Ovary (tissue), 3 donors: ENCODE measurements around the gene POLR2I.

Experiments
- EP300 ChIP-seq: sonication (generic); formaldehyde crosslinking; IDR thresholded peaks from one replicate; pipeline ENCODE4 v1.6.1; 2017; ENCODE audit warnings: antibody characterized with exemption
- POLR2A ChIP-seq: fragments of 450-650 bp; IDR thresholded peaks from one replicate; pipeline ENCODE4 v1.6.1; 2017; ENCODE audit warnings: antibody characterized with exemption, mild to moderate bottlenecking, moderate library complexity
- TF ChIP-seq, protein P1 (sequence below), 3 donors: fragments of 450-650 bp in 2 of 3; fragments of 200-600 bp in 1 of 3; IDR thresholded peaks; one replicate each; pipeline versions ENCODE4 v1.5.1 to v1.8.0; 2016 to 2022; ENCODE audit warnings: antibody characterized with exemption in 3 of 3, mild to moderate bottlenecking in 1 of 3
- donor health status: DM: no; HTN: no; CAD: no.

DNA sequence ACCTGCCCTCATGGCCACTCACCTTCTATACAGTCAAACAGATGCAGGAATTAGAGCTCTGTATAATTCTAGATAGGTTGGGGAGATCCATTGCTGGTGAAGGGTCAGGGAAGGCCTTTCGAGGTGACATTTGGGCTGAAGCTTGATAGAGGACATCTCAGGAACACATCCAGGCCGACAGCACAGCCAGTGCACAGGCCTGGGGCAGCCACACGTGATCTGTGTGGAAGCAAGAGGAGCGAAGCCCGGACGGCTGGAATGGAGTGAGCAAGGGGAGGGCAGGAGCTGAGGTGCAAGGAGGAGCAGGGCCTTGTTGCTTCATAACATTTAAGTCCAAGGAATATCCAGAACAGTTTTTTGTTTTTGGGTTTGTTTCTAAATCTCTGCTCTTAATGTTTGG lies 8.2 kb downstream of the POLR2I start:
- TF ChIP-seq, protein P1, sequence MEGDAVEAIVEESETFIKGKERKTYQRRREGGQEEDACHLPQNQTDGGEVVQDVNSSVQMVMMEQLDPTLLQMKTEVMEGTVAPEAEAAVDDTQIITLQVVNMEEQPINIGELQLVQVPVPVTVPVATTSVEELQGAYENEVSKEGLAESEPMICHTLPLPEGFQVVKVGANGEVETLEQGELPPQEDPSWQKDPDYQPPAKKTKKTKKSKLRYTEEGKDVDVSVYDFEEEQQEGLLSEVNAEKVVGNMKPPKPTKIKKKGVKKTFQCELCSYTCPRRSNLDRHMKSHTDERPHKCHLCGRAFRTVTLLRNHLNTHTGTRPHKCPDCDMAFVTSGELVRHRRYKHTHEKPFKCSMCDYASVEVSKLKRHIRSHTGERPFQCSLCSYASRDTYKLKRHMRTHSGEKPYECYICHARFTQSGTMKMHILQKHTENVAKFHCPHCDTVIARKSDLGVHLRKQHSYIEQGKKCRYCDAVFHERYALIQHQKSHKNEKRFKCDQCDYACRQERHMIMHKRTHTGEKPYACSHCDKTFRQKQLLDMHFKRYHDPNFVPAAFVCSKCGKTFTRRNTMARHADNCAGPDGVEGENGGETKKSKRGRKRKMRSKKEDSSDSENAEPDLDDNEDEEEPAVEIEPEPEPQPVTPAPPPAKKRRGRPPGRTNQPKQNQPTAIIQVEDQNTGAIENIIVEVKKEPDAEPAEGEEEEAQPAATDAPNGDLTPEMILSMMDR (IDR thresholded peaks at IDR 0.05): no peak
- TF ChIP-seq POLR2A (no peak), EP300 (no peak)
